GM23248 (cell line): ENCODE results near the gene VIPR2. TPM values are rescaled to one million over a fixed set of nuclear protein-coding genes. Genes with fewer than 3 reads are reported as not detected.

Source experiments
- DNase-seq: peaks from one replicate; pipeline ENCODE4 v3.0.0-alpha.2; 2015
- H2AFZ ChIP-seq: fragments of 200-600 bp; sonication (generic); 2 replicates; pipeline ENCODE4 v1.6.1; 2016; ENCODE audit warnings: antibody characterized with exemption
- H3F3A ChIP-seq: fragments of 200-600 bp; sonication (generic); 2 replicates; pipeline ENCODE4 v1.6.1; 2016; ENCODE audit warnings: mild to moderate bottlenecking, antibody characterized with exemption, mixed run types; ENCODE audit not compliant: insufficient read depth
- H3K27ac ChIP-seq: fragments of 200-600 bp; sonication (generic); 2 replicates; pipeline ENCODE4 v1.5.1; 2016; ENCODE audit warnings: mild to moderate bottlenecking
- H3K27me3 ChIP-seq: fragments of 200-600 bp; sonication (generic); replicated peaks from 2 replicates; pipeline ENCODE4 v1.6.1; 2016; ENCODE audit warnings: mild to moderate bottlenecking; ENCODE audit not compliant: insufficient read depth
- H3K36me3 ChIP-seq: fragments of 200-600 bp; sonication (generic); 2 replicates; pipeline ENCODE4 v1.6.1; 2016; ENCODE audit warnings: low read depth, mild to moderate bottlenecking
- H3K4me1 ChIP-seq: fragments of 200-600 bp; sonication (generic); 2 replicates; pipeline ENCODE4 v1.6.1; 2016; ENCODE audit warnings: mild to moderate bottlenecking; ENCODE audit not compliant: insufficient read depth
- H3K4me2 ChIP-seq: fragments of 200-600 bp; sonication (generic); one replicate; pipeline ENCODE4 v1.6.1; 2016; ENCODE audit warnings: mild to moderate bottlenecking; ENCODE audit not compliant: unreplicated experiment
- H3K4me3 ChIP-seq: fragments of 200-600 bp; sonication (generic); 2 replicates; pipeline ENCODE4 v1.5.1; 2016; ENCODE audit warnings: mild to moderate bottlenecking
- H3K79me2 ChIP-seq: fragments of 200-600 bp; sonication (generic); 2 replicates; pipeline ENCODE4 v1.6.1; 2016; ENCODE audit warnings: mild to moderate bottlenecking; ENCODE audit not compliant: insufficient read depth
- H3K9ac ChIP-seq: fragments of 200-600 bp; sonication (generic); 2 replicates; pipeline ENCODE4 v1.6.1; 2016; ENCODE audit warnings: mild to moderate bottlenecking
- H3K9me2 ChIP-seq: fragments of 200-600 bp; sonication (generic); 2 replicates; pipeline ENCODE4 v1.6.1; 2016; ENCODE audit warnings: mixed run types, mild to moderate bottlenecking, moderate library complexity; ENCODE audit not compliant: insufficient read depth
- H3K9me3 ChIP-seq: fragments of 200-600 bp; sonication (generic); one replicate; pipeline ENCODE4 v1.6.1; 2017; ENCODE audit warnings: low read depth
- H4K20me1 ChIP-seq: fragments of 200-600 bp; sonication (generic); 2 replicates; pipeline ENCODE4 v1.6.0; 2016; ENCODE audit not compliant: insufficient read depth
- EZH2 ChIP-seq: fragments of 200-600 bp; sonication (generic); IDR thresholded peaks from 2 replicates; pipeline ENCODE4 v1.6.1; 2018; ENCODE audit warnings: antibody characterized with exemption, mild to moderate bottlenecking; ENCODE audit not compliant: insufficient read depth, poor library complexity, severe bottlenecking
- EZH2phosphoT487 ChIP-seq: fragments of 200-600 bp; sonication (generic); IDR thresholded peaks from 2 replicates; pipeline ENCODE4 v1.6.1; 2018; ENCODE audit warnings: antibody characterized with exemption, moderate library complexity, mild to moderate bottlenecking, low read depth; ENCODE audit not compliant: insufficient read depth
- WGBS, 2 experiments: methylation state at CpG; one replicate each; pipeline ENCODE4 v1.1.6; 2015 to 2017; ENCODE audit warnings: low lambda C conversion rate in 2 of 2, low coverage in 1 of 2; ENCODE audit errors: missing lambda C conversion rate in 2 of 2; 5-methylcytosine and 5-hydroxymethylcytosine counted together
- in situ Hi-C: fragments of 300-500 bp; cut with MboI; formaldehyde crosslinking; loops from 2 replicates; pipeline ENCODE4 v1.15.0; 2020
- polyA plus RNA-seq: library from polyadenylated mRNA; unstranded; fragments of >200 nt; fragmentation: Nextera tagmentation; extraction: Ambion mirVana; gene quantifications from 2 replicates; pipeline ENCODE4 v1.2.1, GENCODE V29; 2016
- total RNA-seq: library from RNA; depleted of rRNA; stranded (reverse); fragments of >200 nt; shearing (Covaris generic); gene quantifications from 2 replicates; pipeline ENCODE4 v1.2.3, GENCODE V29; 2014

Gene VIPR2
- total and polyA plus RNA-seq, 2 experiments from 2014 or later, result not detected

GRCh38 chr7:159056737-159057136 is 87.9 kb downstream of the VIPR2 start:
- no peak for DNase-seq
- Histone ChIP-seq H3F3A (no peaks in the 10 kb centered on the region), H3K9me3 (no peaks in the 10 kb centered on the region), H3K4me1 (no peaks in the 10 kb centered on the region), H3K9me2 (no peaks in the 10 kb centered on the region), H2AFZ (no peak overlapping the region), H3K4me2 (no peak overlapping the region), H4K20me1 (no peaks in the 10 kb centered on the region), H3K79me2 (no peaks in the 10 kb centered on the region), H3K27ac (no peak overlapping the region), H3K9ac (no peak overlapping the region), H3K36me3 (no peaks in the 10 kb centered on the region), H3K4me3 (no peak overlapping the region), H3K27me3 (no peaks in the 10 kb centered on the region)
- in situ Hi-C loops, result no loop called here
- TF ChIP-seq EZH2phosphoT487 (no peak), EZH2 (no peak)
- 21 to 29% methylated on average over 5 of the region's 5 CpGs for WGBS, 2 experiments

DNA sequence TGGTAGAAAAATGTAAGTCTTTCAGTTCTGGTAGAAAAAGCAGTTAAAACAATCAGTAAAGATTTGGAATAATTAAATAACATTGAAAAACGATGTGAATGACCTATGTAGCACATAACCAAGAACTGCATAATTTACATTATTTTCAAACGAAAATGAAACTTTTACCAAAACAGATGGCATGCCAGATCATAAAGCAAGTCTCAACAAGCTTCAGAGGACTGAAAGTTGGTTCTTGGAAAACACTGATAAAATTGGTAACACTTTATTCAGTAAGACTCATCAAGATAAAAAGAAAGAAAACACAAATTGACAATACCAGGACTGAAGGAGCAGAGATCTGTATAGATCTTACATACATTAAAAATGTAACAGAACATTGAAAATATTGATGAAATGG is 92.8 kb downstream of the VIPR2 start:
- Histone ChIP-seq H3K27me3 (no peaks in the 10 kb centered on the region), H3K4me3 (no peak overlapping the region), H4K20me1 (no peaks in the 10 kb centered on the region), H3K4me1 (no peaks in the 10 kb centered on the region), H2AFZ (no peak overlapping the region), H3K4me2 (no peak overlapping the region), H3K36me3 (no peaks in the 10 kb centered on the region), H3K9me3 (no peaks in the 10 kb centered on the region), H3K9ac (no peak overlapping the region), H3K27ac (no peak overlapping the region), H3K79me2 (no peaks in the 10 kb centered on the region), H3K9me2 (no peaks in the 10 kb centered on the region), H3F3A (no peaks in the 10 kb centered on the region)
- 0% methylated on average over 2 of the region's 2 CpGs for WGBS, 2 experiments
- in situ Hi-C loops, result no loop called here
- TF ChIP-seq EZH2phosphoT487 (no peak), EZH2 (no peak)
- DNase-seq, result no peak

GRCh38 chr7:159050704-159051103 is 94.0 kb downstream of the VIPR2 start:
- Histone ChIP-seq H3K36me3 (no peaks in the 10 kb centered on the region), H3K79me2 (no peaks in the 10 kb centered on the region), H3K9me2 (no peaks in the 10 kb centered on the region), H4K20me1 (no peaks in the 10 kb centered on the region), H3K4me2 (no peak overlapping the region), H3K4me3 (no peak overlapping the region), H2AFZ (no peak overlapping the region), H3F3A (no peaks in the 10 kb centered on the region), H3K4me1 (no peaks in the 10 kb centered on the region), H3K9ac (no peak overlapping the region), H3K9me3 (no peaks in the 10 kb centered on the region), H3K27me3 (no peaks in the 10 kb centered on the region), H3K27ac (no peak overlapping the region)
- 33 to 37% methylated on average over 2 of the region's 2 CpGs for WGBS, 2 experiments
- in situ Hi-C loops, result no loop called here
- no peak for TF ChIP-seq EZH2
- TF ChIP-seq EZH2phosphoT487, result no peak
- no peak for DNase-seq

DNA sequence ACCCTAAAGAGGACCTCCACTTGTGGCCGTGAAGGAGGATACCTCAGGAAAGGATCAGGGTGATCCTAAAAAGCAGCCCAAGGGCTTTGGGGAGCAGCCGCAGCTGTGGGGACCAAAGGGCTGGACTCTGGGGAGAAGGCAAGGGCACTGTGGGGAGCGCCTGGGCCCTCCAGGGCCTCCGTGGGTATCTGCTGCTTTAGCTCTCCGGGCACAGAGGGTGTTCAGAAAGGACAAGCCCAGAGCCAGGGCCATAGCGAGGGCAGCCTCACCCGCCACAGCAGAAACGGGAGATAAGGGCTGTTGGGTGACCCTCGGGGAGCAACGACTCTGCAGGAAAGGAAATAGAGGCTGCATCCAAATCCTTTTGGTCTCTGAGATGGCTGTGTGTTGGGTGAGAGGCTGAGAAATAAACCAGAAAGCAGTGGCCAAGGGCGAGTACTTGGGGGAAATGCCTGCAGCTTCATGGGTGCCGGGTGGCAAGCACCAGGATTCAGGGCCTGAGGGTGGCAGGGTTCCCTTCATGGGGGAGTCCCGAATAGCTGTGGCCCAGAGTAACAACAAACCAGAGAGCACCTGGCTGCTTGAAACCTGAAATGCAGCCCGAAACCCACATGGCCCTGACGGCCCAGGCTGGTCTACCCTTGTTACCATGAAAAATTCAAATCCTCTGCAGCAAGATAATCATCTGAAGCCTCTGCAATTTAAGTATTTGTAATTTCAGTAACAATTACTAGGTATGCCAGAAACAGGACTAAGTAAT is 95.2 kb downstream of the VIPR2 start:
- in situ Hi-C loops, result no loop called here
- Histone ChIP-seq H3K27me3 (no peaks in the 10 kb centered on the region), H3K9ac (no peak overlapping the region), H3F3A (no peaks in the 10 kb centered on the region), H3K36me3 (no peaks in the 10 kb centered on the region), H3K4me2 (no peak overlapping the region), H3K79me2 (no peaks in the 10 kb centered on the region), H3K4me1 (no peaks in the 10 kb centered on the region), H2AFZ (no peak overlapping the region), H3K4me3 (no peak overlapping the region), H3K9me3 (no peaks in the 10 kb centered on the region), H3K9me2 (no peaks in the 10 kb centered on the region), H4K20me1 (no peaks in the 10 kb centered on the region), H3K27ac (no peak overlapping the region)
- TF ChIP-seq EZH2 (no peak), EZH2phosphoT487 (no peak)
- no peak for DNase-seq
- 24 to 30% methylated on average over 15 of the region's 15 CpGs for WGBS, 2 experiments

- DNase-seq, result no peak
- Histone ChIP-seq H2AFZ (no peak overlapping the region), H3K27me3 (no peaks in the 10 kb centered on the region), H3K4me2 (no peak overlapping the region), H3K9ac (no peak overlapping the region), H3K79me2 (no peaks in the 10 kb centered on the region), H3K27ac (no peak overlapping the region), H3K4me3 (no peak overlapping the region), H3K36me3 (no peaks in the 10 kb centered on the region), H3K9me3 (no peaks in the 10 kb centered on the region), H3F3A (no peaks in the 10 kb centered on the region), H4K20me1 (no peaks in the 10 kb centered on the region), H3K9me2 (no peaks in the 10 kb centered on the region), H3K4me1 (no peaks in the 10 kb centered on the region)
- WGBS, 2 experiments, result 0 to 8% methylated on average over 2 of the region's 2 CpGs
- in situ Hi-C loops, result no loop called here
- TF ChIP-seq EZH2, result no peak
- TF ChIP-seq EZH2phosphoT487, result no peak
Observed at GRCh38 chr7:159048656-159049055, 96.0 kb downstream of the VIPR2 start.
